ENCODE data around the gene PRKN. TPM values are rescaled to one million over a fixed set of nuclear protein-coding genes. Genes with fewer than 3 reads are reported as not detected.

PRKN gene
- total RNA-seq, 4 donors from 2014 or later: 9.6 to 17.0 (median 11.6) TPM

DNA sequence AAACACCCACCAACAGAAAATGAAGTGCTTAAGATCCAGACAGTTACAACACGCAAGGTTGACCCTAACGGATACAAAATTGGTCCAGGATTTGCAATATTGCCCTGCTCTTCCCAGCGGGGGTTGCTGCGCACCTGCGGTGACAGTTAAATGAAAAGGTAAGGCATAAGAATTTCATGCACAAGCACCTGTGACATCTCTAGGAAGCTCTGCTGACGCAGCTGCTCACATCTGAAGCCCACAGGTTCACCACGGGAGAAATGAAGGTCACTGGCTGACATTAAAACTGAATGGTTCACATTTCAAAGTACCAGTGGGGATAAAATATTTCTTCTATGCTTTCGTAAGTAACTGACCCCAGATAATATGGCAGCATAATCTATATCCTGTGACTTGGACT, 764.4 kb downstream of the PRKN start:
- TF ChIP-seq, protein P1, sequence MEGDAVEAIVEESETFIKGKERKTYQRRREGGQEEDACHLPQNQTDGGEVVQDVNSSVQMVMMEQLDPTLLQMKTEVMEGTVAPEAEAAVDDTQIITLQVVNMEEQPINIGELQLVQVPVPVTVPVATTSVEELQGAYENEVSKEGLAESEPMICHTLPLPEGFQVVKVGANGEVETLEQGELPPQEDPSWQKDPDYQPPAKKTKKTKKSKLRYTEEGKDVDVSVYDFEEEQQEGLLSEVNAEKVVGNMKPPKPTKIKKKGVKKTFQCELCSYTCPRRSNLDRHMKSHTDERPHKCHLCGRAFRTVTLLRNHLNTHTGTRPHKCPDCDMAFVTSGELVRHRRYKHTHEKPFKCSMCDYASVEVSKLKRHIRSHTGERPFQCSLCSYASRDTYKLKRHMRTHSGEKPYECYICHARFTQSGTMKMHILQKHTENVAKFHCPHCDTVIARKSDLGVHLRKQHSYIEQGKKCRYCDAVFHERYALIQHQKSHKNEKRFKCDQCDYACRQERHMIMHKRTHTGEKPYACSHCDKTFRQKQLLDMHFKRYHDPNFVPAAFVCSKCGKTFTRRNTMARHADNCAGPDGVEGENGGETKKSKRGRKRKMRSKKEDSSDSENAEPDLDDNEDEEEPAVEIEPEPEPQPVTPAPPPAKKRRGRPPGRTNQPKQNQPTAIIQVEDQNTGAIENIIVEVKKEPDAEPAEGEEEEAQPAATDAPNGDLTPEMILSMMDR (IDR thresholded peaks at IDR 0.05; ENCODE audit: low read depth): no peak

DNA sequence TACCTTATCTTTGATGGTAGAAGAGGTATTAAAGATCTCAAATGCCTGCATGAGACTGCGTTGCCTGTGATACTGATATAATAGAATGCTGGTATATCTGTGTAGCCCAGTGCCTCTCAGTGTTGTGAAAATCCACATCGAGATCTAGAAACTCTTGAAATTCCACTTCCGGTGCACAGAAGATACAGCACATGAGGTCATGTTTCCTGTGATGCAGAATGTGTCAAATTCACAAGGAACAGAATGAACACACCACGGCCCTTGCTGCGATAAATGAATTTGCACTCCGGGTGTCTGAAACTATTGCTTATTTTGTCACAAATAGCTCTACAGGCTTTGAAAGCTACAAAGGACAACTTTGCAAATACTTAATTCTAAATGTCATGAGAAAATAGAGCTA, 765.8 kb downstream of the PRKN start:
- TF ChIP-seq, protein P1 (IDR thresholded peaks at IDR 0.05; ENCODE audit: low read depth): no peak

DNA sequence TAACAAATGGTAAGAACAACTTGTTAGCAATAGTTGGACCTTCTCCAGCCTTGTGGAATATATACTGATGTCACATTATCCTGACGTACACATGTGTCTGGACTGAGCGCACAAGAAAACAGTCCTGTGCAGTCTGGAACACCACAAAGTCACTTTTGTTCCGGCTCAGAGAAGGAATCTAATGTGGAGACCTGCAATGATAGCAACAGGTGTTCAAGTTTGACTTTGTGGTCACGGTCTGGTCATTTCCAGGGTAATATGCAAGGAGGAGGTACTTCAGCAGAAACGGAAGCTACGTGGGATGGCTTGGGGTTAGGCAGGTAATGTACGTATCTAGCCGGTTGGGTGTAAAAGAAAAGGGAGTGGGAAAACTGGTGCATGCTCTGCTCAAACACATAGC, 766.5 kb downstream of the PRKN start:
- TF ChIP-seq, protein P1 (IDR thresholded peaks at IDR 0.05; ENCODE audit: low read depth): no peak

DNA sequence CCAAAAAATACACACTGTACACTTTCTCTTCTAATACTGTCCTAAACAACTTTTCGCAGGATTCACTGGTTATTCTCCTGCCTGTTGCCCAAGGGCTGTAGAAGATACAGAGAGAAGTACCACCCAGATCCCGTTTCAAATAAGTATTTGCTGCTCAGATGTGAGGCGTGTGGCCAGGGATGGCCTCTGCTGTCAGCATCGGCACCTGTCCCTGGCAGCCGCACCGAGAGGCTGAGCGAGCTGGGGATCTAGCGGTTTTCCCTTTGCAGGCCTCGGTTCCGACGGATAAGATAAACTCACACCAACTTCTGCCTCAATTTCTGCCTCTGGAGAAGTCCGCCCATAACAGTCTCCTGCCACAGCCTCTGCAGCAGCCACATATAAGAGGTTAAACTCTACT, 768.5 kb downstream of the PRKN start:
- TF ChIP-seq, protein P1 (IDR thresholded peaks at IDR 0.05; ENCODE audit: low read depth): no peak

DNA sequence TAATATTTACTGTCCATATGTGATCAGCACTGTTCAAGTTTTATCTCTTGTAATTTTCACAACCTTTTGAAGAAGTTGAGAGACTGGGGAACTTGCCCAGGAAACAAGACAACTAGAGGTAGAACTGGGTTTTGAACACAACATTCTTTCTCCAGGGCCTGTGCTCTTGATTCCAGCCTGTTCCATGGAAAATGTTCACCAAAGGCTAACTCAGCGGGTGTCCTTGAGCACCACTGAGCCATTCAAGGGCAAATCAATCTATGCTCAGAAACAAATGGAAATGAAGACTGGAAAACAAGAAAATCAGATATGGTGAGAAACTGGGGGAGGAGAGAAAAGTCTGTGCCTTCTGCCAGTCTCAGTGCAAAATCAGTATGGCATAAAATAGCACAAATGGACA, 771.5 kb downstream of the PRKN start:
- TF ChIP-seq, protein P1 (IDR thresholded peaks at IDR 0.05; ENCODE audit: low read depth): no peak

DNA sequence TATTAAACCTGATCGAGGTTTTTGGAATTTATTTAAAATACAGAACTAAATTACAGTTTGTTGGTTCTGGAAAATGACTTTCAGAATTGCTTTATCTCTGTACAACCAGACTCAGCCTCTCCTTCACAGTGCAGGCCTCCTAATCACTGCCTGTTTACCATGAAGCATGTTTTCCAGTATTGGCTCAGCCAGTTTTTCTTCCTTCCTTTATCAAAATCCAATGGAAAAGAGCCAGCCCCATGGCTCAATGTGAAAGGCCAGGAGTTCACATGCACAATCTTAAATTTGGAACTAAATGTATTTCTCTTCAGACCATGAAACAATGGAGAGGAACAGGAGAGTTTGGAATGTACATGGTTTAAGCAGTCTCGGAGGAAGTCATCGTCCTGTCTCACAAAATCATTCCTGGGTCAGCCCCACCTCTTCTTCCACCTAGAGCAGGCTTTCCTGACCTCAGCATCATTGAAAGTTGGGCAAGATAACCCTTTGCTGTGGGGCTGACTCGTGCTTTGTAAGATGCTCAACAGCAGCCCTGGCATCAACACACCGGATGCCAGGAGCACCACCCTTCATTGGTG, 772.8 kb downstream of the PRKN start:
- TF ChIP-seq, protein P1 (IDR thresholded peaks at IDR 0.05; ENCODE audit: low read depth): no peak

DNA sequence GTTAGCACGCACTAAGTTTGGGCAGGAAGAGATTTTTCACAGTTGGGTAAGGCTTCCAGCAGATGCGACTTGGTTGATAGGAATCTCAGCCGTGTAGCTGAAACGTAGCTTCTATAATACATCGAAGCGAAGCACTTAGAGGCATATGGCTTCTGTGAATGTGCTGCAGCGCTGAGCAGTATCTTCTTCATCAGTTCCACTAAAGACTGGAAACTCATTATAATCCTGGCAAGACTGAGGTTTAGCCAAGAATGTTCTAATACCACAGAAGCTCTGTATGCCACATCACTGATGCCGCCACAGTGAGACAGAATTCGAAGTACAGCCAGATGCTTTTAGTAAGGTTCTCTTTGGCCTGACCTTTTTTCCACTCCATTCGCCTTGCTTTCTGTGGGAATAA, 773.5 kb downstream of the PRKN start:
- TF ChIP-seq, protein P1 (IDR thresholded peaks at IDR 0.05; ENCODE audit: low read depth): no peak
